ENCODE data around the gene AUTS2. TPM values are rescaled to one million over a fixed set of nuclear protein-coding genes. Genes with fewer than 3 reads are reported as not detected.

Gene AUTS2
- total RNA-seq, 1 donor from 2014 or later, result 94.1 TPM

DNA sequence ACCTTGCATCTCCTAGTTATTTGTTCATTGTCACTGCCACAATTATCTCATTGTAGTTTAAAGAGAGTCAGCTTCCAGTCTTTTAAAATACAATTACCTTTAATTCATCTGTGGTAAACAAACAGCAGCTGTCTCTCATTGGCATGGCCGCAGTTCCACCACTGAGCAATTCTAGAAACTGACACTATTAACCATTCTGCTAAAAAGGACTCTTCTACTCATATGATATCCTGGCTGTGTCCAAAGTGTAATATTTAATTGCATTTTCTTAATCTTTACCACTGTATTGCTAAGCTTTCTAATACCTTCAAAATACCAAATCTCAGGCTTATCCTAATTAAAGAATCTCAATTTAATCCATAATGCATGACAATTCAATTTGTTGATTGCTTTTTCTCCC lies 639.0 kb downstream of the AUTS2 start:
- Mint-ChIP-seq H3K36me3 (peaks cover 10% of the 10 kb centered on the region), H3K4me3 (no peak overlapping the region), H3K27ac (no peak overlapping the region), H3K27me3 (no peaks in the 10 kb centered on the region), H3K9me3 (no peaks in the 10 kb centered on the region), H3K4me1 (ENCODE audit: unreplicated experiment) (peaks cover 24% of the 10 kb centered on the region)
- TF ChIP-seq, protein P1, sequence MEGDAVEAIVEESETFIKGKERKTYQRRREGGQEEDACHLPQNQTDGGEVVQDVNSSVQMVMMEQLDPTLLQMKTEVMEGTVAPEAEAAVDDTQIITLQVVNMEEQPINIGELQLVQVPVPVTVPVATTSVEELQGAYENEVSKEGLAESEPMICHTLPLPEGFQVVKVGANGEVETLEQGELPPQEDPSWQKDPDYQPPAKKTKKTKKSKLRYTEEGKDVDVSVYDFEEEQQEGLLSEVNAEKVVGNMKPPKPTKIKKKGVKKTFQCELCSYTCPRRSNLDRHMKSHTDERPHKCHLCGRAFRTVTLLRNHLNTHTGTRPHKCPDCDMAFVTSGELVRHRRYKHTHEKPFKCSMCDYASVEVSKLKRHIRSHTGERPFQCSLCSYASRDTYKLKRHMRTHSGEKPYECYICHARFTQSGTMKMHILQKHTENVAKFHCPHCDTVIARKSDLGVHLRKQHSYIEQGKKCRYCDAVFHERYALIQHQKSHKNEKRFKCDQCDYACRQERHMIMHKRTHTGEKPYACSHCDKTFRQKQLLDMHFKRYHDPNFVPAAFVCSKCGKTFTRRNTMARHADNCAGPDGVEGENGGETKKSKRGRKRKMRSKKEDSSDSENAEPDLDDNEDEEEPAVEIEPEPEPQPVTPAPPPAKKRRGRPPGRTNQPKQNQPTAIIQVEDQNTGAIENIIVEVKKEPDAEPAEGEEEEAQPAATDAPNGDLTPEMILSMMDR (conservative IDR thresholded peaks at IDR 0.05), result no peak
- DNase-seq (ENCODE audit: extremely low spot score, unreplicated experiment), result no peak

DNA sequence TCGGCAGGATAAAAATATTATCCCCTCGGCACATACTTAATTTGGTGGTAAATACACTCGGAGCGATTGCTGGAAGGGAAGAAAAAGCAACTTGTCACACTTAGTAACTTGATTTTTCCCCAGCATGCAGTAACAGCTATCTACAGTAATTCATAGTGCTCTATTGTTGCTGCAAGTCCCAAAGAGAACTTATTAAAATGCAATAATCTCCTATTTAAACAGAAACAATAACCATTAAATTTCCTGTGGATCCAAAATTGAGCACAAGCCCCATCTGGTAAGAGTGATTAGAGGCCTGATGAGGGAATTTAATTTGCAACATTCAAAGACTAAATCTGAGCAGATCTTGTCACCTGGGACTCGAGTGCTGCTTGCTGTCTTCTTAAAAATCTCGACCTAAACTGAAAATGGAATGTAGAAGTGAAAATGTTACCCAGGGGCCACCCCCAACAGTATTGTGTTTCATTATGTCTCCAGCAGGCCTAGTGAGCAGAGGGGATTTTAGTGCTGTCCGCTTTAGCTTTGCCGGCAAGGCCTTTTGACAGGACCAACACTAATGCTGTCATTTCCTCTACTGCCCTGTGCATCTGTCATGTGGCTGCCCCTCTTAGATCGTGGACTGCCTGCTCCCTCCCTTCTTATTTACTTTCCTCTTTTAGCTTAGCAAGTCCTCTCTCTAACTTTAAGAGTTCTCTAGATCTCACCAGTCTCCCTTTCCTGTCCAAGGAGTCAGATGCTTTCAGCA lies 639.7 kb downstream of the AUTS2 start:
- H3K36me3 Mint-ChIP-seq, result peaks cover 8% of the 10 kb centered on the region
- no peak for DNase-seq (ENCODE audit: extremely low spot score, unreplicated experiment)
- H3K4me3 Mint-ChIP-seq, result no peak overlapping the region
- TF ChIP-seq, protein P1 (conservative IDR thresholded peaks at IDR 0.05), result no peak
- no peaks in the 10 kb centered on the region for H3K27me3 Mint-ChIP-seq
- no peaks in the 10 kb centered on the region for H3K9me3 Mint-ChIP-seq
- H3K27ac Mint-ChIP-seq, result no peak overlapping the region
- H3K4me1 Mint-ChIP-seq (ENCODE audit: unreplicated experiment), result peaks cover 24% of the 10 kb centered on the region

DNA sequence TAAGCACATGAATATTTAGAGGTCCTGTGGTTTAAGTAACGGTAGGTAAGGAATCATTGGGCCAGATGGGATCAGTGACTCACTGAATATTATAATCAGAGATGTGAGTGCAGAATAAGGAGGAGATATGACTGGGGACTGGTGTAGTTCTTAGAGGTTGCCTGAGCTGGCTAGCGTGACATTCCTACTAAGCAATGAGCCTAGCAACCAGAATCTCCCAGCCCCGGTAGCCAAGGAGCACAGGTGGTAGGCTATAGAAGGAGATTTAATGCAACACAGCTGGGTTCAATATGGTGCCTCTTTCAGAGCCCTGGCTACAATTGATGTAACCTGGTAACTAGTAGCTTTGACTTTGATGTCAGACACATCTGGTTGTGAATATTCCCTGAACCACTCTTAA lies 641.6 kb downstream of the AUTS2 start:
- H3K4me1 Mint-ChIP-seq (ENCODE audit: unreplicated experiment), result peaks cover 24% of the 10 kb centered on the region
- H3K36me3 Mint-ChIP-seq, result peaks cover 5% of the 10 kb centered on the region
- H3K27me3 Mint-ChIP-seq, result no peaks in the 10 kb centered on the region
- DNase-seq (ENCODE audit: extremely low spot score, unreplicated experiment), result no peak
- H3K4me3 Mint-ChIP-seq, result no peak overlapping the region
- H3K27ac Mint-ChIP-seq, result no peak overlapping the region
- peaks cover 3% of the 10 kb centered on the region for H3K9me3 Mint-ChIP-seq
- TF ChIP-seq, protein P1 (conservative IDR thresholded peaks at IDR 0.05), result no peak

DNA sequence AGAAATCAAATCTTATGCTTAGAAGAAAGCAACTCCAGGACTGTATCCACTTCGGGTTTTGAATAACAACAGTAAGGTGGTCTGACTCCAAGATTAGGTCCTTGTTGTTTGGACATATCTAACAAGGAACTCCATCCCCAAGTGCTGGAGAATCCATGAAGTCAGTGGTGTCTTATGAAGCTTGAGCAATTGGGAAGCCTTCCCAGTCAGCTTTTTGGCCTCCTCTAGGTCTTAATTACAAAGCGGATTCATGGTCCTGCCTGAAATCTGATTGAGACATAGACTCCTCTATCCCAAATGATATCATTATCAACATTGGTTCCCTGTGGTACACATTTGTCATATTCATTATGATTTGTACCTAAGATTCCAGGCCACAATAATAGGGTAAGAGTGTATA lies 642.6 kb downstream of the AUTS2 start:
- TF ChIP-seq, protein P1 (conservative IDR thresholded peaks at IDR 0.05), result no peak
- no peaks in the 10 kb centered on the region for H3K27me3 Mint-ChIP-seq
- H3K9me3 Mint-ChIP-seq, result peaks cover 3% of the 10 kb centered on the region
- peaks cover 24% of the 10 kb centered on the region for H3K4me1 Mint-ChIP-seq (ENCODE audit: unreplicated experiment)
- no peak for DNase-seq (ENCODE audit: extremely low spot score, unreplicated experiment)
- H3K36me3 Mint-ChIP-seq, result peaks cover 5% of the 10 kb centered on the region
- H3K4me3 Mint-ChIP-seq, result no peak overlapping the region
- no peak overlapping the region for H3K27ac Mint-ChIP-seq

DNA sequence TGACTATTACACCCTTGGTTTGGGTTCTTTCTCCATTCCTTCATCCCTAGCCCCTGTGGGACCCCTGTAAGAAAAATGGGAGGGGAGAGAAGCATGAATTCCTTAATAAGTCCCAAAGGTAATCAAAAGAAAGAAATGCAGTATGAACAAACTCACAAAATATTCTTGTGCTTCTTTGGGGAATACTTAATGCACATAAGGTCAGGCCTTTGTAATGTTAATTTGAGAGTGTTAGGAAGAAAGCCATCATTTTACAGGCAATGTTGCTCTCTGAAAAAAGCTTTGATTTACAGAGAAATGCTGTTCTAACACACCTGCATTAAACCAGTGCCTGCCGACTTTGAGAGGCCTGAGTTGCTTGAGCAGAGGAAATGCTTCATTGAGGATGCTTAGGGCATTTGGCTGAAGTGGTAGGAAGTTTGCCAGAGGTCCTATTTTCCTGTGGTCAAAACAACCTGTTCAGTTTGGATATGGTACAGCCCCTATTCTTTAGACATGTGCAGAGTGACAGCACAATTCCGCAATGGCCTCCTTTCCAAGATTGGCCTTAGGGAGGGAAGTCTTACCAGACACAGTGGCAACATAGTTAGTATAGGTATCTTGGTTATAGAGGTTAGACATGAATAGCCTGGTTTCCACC lies 643.4 kb downstream of the AUTS2 start:
- no peak overlapping the region for H3K27ac Mint-ChIP-seq
- H3K9me3 Mint-ChIP-seq, result peaks cover 3% of the 10 kb centered on the region
- H3K36me3 Mint-ChIP-seq, result peaks cover 5% of the 10 kb centered on the region
- peaks cover 24% of the 10 kb centered on the region for H3K4me1 Mint-ChIP-seq (ENCODE audit: unreplicated experiment)
- H3K27me3 Mint-ChIP-seq, result no peaks in the 10 kb centered on the region
- DNase-seq (ENCODE audit: extremely low spot score, unreplicated experiment), result no peak
- no peak overlapping the region for H3K4me3 Mint-ChIP-seq
- TF ChIP-seq, protein P1 (conservative IDR thresholded peaks at IDR 0.05), result no peak
